OCI-LY1 (cell line): ENCODE measurements around the gene ACTN4.

Experiments used
- H2AFZ ChIP-seq: fragments of 200-600 bp; sonication (generic), shearing (Covaris generic); 2 replicates; pipeline ENCODE4 v1.6.0; 2014; ENCODE audit warnings: antibody characterized with exemption, mild to moderate bottlenecking, low read length
- H3F3A ChIP-seq: fragments of 200-600 bp; sonication (generic), shearing (Covaris generic); 2 replicates; pipeline ENCODE4 v1.6.0; 2014; ENCODE audit warnings: mild to moderate bottlenecking, antibody characterized with exemption, low read length, moderate library complexity; ENCODE audit not compliant: insufficient read depth
- H3K27ac ChIP-seq: fragments of 200-600 bp; sonication (generic); 2 replicates; pipeline ENCODE4 v1.5.1; 2014; ENCODE audit warnings: low read length, mixed run types, mild to moderate bottlenecking, low read depth; ENCODE audit not compliant: poor library complexity, severe bottlenecking
- H3K27me3 ChIP-seq: fragments of 200-600 bp; sonication (generic); 2 replicates; pipeline ENCODE4 v1.6.0; 2014; ENCODE audit warnings: antibody characterized with exemption, mild to moderate bottlenecking, low read length, moderate library complexity; ENCODE audit not compliant: insufficient read depth
- H3K36me3 ChIP-seq: fragments of 200-600 bp; sonication (generic); 2 replicates; pipeline ENCODE4 v1.6.1; 2014; ENCODE audit warnings: mild to moderate bottlenecking, antibody characterized with exemption, low read length, moderate library complexity, mixed read lengths; ENCODE audit not compliant: insufficient read depth
- H3K4me1 ChIP-seq: fragments of 200-600 bp; sonication (generic); 2 replicates; pipeline ENCODE4 v1.5.1; 2014; ENCODE audit warnings: mild to moderate bottlenecking, low read length, moderate library complexity; ENCODE audit not compliant: insufficient read depth, severe bottlenecking
- H3K4me2 ChIP-seq: fragments of 200-600 bp; sonication (generic), shearing (Covaris generic); 2 replicates; pipeline ENCODE4 v1.6.1; 2014; ENCODE audit warnings: low read length
- H3K4me3 ChIP-seq: fragments of 200-600 bp; sonication (generic); 2 replicates; pipeline ENCODE4 v1.5.1; 2014; ENCODE audit warnings: low read length, low read depth, mild to moderate bottlenecking, mixed read lengths; ENCODE audit not compliant: poor library complexity, severe bottlenecking
- H3K79me2 ChIP-seq: fragments of 200-600 bp; shearing (Covaris generic); 2 replicates; pipeline ENCODE4 v1.6.1; 2016; ENCODE audit warnings: mixed run types, low read length, mixed read lengths; ENCODE audit not compliant: insufficient read depth
- H3K9ac ChIP-seq: fragments of 200-600 bp; sonication (generic), shearing (Covaris generic); 2 replicates; pipeline ENCODE4 v1.6.1; 2014; ENCODE audit warnings: mild to moderate bottlenecking, low read length, mixed read lengths
- H3K9me2 ChIP-seq: fragments of 200-600 bp; sonication (generic), shearing (Covaris generic); 2 replicates; pipeline ENCODE4 v1.6.1; 2014; ENCODE audit warnings: low read depth, mild to moderate bottlenecking, low read length, mixed read lengths
- H3K9me3 ChIP-seq: fragments of 200-600 bp; shearing (Covaris generic); 2 replicates; pipeline ENCODE4 v1.6.1; 2014; ENCODE audit warnings: low read length, mixed read lengths
- H4K20me1 ChIP-seq: fragments of 200-600 bp; sonication (generic), shearing (Covaris generic); 2 replicates; pipeline ENCODE4 v1.6.0; 2016; ENCODE audit warnings: mild to moderate bottlenecking, low read length; ENCODE audit not compliant: insufficient read depth
- CTCF ChIP-seq: fragments of 200-600 bp; sonication (generic), shearing (Covaris generic); IDR thresholded peaks from 2 replicates; pipeline ENCODE4 v1.5.1; 2017; ENCODE audit warnings: mild to moderate bottlenecking, antibody characterized with exemption, low read length, moderate library complexity, mixed read lengths
- EZH2 ChIP-seq: fragments of 200-600 bp; sonication (generic), shearing (Covaris generic); IDR thresholded peaks from 2 replicates; pipeline ENCODE4 v1.8.0; 2017; ENCODE audit warnings: borderline replicate concordance, mixed run types, mild to moderate bottlenecking, antibody characterized with exemption, low read length, moderate library complexity, mixed read lengths

Gene ACTN4

GRCh38 chr19:38658462-38659306, 11.2 kb downstream of the ACTN4 start:
- H3K9me3 ChIP-seq, result no peaks in the 10 kb centered on the region
- H2AFZ ChIP-seq, result no peak overlapping the region
- peaks cover 71% of the 10 kb centered on the region for H3K79me2 ChIP-seq
- no peak overlapping the region for H3K4me2 ChIP-seq
- no peaks in the 10 kb centered on the region for H3K9me2 ChIP-seq
- H3K27ac ChIP-seq, result no peak overlapping the region
- H3K4me1 ChIP-seq, result peaks cover 24% of the 10 kb centered on the region
- H3K9ac ChIP-seq, result no peak overlapping the region
- H3K4me3 ChIP-seq, result no peak overlapping the region
- no peaks in the 10 kb centered on the region for H4K20me1 ChIP-seq
- TF ChIP-seq EZH2 (no peak), CTCF (no peak)
- no peaks in the 10 kb centered on the region for H3K27me3 ChIP-seq
- peaks cover 32% of the 10 kb centered on the region; the same call in 1 of the 2 replicates for H3K36me3 ChIP-seq
- H3F3A ChIP-seq, result no peaks in the 10 kb centered on the region

GRCh38 chr19:38660724-38661123, 13.3 kb downstream of the ACTN4 start:
- H3K4me3 ChIP-seq, result no peak overlapping the region
- no peak overlapping the region for H3K9ac ChIP-seq
- no peaks in the 10 kb centered on the region for H3K27me3 ChIP-seq
- no peaks in the 10 kb centered on the region for H3K9me3 ChIP-seq
- no peak overlapping the region for H2AFZ ChIP-seq
- no peaks in the 10 kb centered on the region for H3F3A ChIP-seq
- H3K79me2 ChIP-seq, result peaks cover 54% of the 10 kb centered on the region
- H3K4me1 ChIP-seq, result peaks cover 26% of the 10 kb centered on the region
- no peak overlapping the region for H3K4me2 ChIP-seq
- H3K36me3 ChIP-seq, result peaks cover 22% of the 10 kb centered on the region; the same call in 1 of the 2 replicates
- no peak for TF ChIP-seq CTCF
- TF ChIP-seq EZH2, result no peak
- no peaks in the 10 kb centered on the region for H4K20me1 ChIP-seq
- H3K27ac ChIP-seq, result no peak overlapping the region
- H3K9me2 ChIP-seq, result no peaks in the 10 kb centered on the region

GRCh38 chr19:38661136-38661535, 13.7 kb downstream of the ACTN4 start:
- H4K20me1 ChIP-seq, result no peaks in the 10 kb centered on the region
- no peaks in the 10 kb centered on the region for H3K9me3 ChIP-seq
- no peak overlapping the region for H2AFZ ChIP-seq
- H3F3A ChIP-seq, result no peaks in the 10 kb centered on the region
- H3K4me2 ChIP-seq, result no peak overlapping the region
- no peak overlapping the region for H3K27ac ChIP-seq
- peaks cover 26% of the 10 kb centered on the region for H3K4me1 ChIP-seq
- TF ChIP-seq CTCF (no peak), EZH2 (no peak)
- no peak overlapping the region for H3K9ac ChIP-seq
- no peaks in the 10 kb centered on the region for H3K27me3 ChIP-seq
- peaks cover 20% of the 10 kb centered on the region; the same call in 1 of the 2 replicates for H3K36me3 ChIP-seq
- no peak overlapping the region for H3K4me3 ChIP-seq
- H3K9me2 ChIP-seq, result no peaks in the 10 kb centered on the region
- H3K79me2 ChIP-seq, result peaks cover 50% of the 10 kb centered on the region
